GM18517 (cell line): ENCODE results near the gene RALGAPA2.
"Not testable (repeated sequence)": the region's sequence is repeated elsewhere in the genome, so short reads cannot be mapped to it uniquely, and the experiment has no call there.

Experiments used
- ATAC-seq: cut with Tn5 transposase; IDR thresholded peaks from one replicate; pipeline ENCODE4 v1.9.1; 2021; ENCODE audit warnings: mild to moderate bottlenecking, moderate library complexity; ENCODE audit not compliant: unreplicated experiment

RALGAPA2 gene

DNA sequence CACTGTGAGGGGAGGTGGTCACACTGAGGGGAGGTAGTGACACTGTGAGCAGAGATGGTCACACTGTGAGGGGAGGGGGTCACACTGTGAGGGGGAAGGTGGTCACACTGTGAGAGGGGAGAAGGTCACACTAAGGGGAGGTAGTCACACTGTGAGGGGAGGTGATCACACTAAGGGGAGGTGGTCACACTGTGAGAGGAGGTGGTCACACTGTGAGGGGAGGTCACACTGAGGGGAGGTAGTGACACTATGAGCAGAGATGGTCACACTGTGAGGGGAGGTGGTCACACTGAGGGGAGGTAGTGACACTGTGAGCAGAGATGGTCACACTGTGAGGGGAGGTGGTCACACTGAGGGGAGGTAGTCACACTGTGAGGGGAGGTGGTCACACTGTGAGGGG, 356.9 kb downstream of the RALGAPA2 start:
- not testable (repeated sequence) for ATAC-seq

GRCh38 chr20:20353576-20353975, 358.9 kb downstream of the RALGAPA2 start:
- ATAC-seq = no peak

- no peak for ATAC-seq
Measured at GRCh38 chr20:20344476-20344875, 368.0 kb downstream of the RALGAPA2 start.

DNA sequence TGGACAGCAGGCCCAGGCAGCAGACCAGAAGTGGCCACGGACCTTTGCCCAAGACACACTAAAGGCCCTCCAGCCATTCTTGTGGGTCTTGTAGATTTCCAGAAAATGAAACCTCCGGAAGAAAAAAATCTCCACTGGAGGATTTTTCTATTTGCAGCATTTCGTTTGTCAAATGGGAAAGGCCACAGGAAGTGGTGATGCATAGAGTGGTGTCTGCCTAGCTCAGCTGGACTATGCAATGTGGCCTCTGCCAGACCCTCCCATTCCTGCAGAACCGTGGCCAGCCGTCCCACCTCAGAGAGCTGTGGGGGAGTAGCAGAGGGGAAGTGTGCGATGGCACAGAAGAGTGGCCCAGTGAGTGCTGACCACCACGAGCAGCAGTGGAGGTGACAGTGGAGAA, 368.5 kb downstream of the RALGAPA2 start:
- ATAC-seq = no peak
